Liver (tissue), 9 donors: ENCODE results near the gene CDK5R2. TPM values are rescaled to one million over a fixed set of nuclear protein-coding genes. Genes with fewer than 3 reads are reported as not detected.

Experiments used
- DNase-seq: peaks from one replicate; pipeline ENCODE4 v3.0.0-alpha.2; 2017; ENCODE audit warnings: low spot score
- H3K27ac ChIP-seq, 2 donors: one replicate each; pipeline ENCODE4 v1.7.0; 2013; ENCODE audit warnings: inconsistent platforms in 2 of 2, low read length in 2 of 2, control low read depth in 1 of 2, low read depth in 1 of 2, mild to moderate bottlenecking in 1 of 2
- H3K27me3 ChIP-seq, 4 donors: one replicate each; pipeline versions ENCODE4 v1.6.1 to v1.7.0; 2013; ENCODE audit warnings: low read length in 3 of 4, inconsistent platforms in 1 of 4, mild to moderate bottlenecking in 1 of 4, moderate library complexity in 1 of 4; ENCODE audit not compliant: control insufficient read depth in 4 of 4, insufficient read depth in 4 of 4
- H3K36me3 ChIP-seq, 4 donors: one replicate each; pipeline versions ENCODE4 v1.6.1 to v1.7.0; 2013; ENCODE audit warnings: low read length in 3 of 4, mild to moderate bottlenecking in 3 of 4, low read depth in 1 of 4, moderate library complexity in 1 of 4; ENCODE audit not compliant: control insufficient read depth in 4 of 4, insufficient read depth in 3 of 4
- H3K4me1 ChIP-seq, 4 donors: one replicate each; pipeline versions ENCODE4 v1.6.1 to v1.7.0; 2013; ENCODE audit warnings: low read length in 3 of 4, mild to moderate bottlenecking in 3 of 4, moderate library complexity in 1 of 4; ENCODE audit not compliant: control insufficient read depth in 4 of 4, insufficient read depth in 4 of 4
- H3K4me3 ChIP-seq, 3 donors: one replicate each; pipeline versions ENCODE4 v1.6.1 to v1.7.0; 2013; ENCODE audit warnings: low read length in 3 of 3, control low read depth in 1 of 3, low read depth in 1 of 3, mild to moderate bottlenecking in 1 of 3
- H3K9ac ChIP-seq, 2 donors: one replicate each; pipeline ENCODE4 v1.7.0; 2013; ENCODE audit warnings: low read length in 2 of 2, mild to moderate bottlenecking in 2 of 2, moderate library complexity in 2 of 2, control low read depth in 1 of 2, low read depth in 1 of 2
- H3K9me3 ChIP-seq, 4 donors: one replicate each; pipeline versions ENCODE4 v1.6.1 to v1.7.0; 2013; ENCODE audit warnings: low read length in 3 of 4; ENCODE audit not compliant: control insufficient read depth in 4 of 4
- ATF3 ChIP-seq: IDR thresholded peaks from 2 replicates; pipeline ENCODE4 v1.6.1; 2016; ENCODE audit warnings: antibody characterized with exemption
- CTCF ChIP-seq: fragments of 150-350 bp; IDR thresholded peaks from 2 replicates; pipeline ENCODE4 v1.5.1; 2017; ENCODE audit warnings: improper control_type of control experiment, low read depth, low read length; ENCODE audit not compliant: missing input control
- EGR1 ChIP-seq, 2 donors: IDR thresholded peaks; 2 replicates each; pipeline ENCODE4 v1.6.1; 2016 to 2018; ENCODE audit warnings: antibody characterized with exemption in 2 of 2, low read depth in 2 of 2
- FOXA1 ChIP-seq: IDR thresholded peaks from 2 replicates; pipeline ENCODE4 v1.6.1; 2016; ENCODE audit warnings: antibody characterized with exemption
- FOXA2 ChIP-seq: IDR thresholded peaks from 2 replicates; pipeline ENCODE4 v1.6.1; 2016; ENCODE audit warnings: antibody characterized with exemption
- GABPA ChIP-seq, 2 donors: IDR thresholded peaks in 1 of 2; conservative IDR thresholded peaks in 1 of 2; 2 replicates each; pipeline ENCODE4 v1.6.1; 2016; ENCODE audit warnings: antibody characterized with exemption in 2 of 2, mild to moderate bottlenecking in 1 of 2, moderate library complexity in 1 of 2
- HNF4A ChIP-seq, 2 donors: conservative IDR thresholded peaks; 2 replicates each; pipeline ENCODE4 v1.6.1; 2016; ENCODE audit warnings: antibody characterized with exemption in 2 of 2, mild to moderate bottlenecking in 2 of 2
- HNF4G ChIP-seq: IDR thresholded peaks from 2 replicates; pipeline ENCODE4 v1.6.1; 2016; ENCODE audit warnings: antibody characterized with exemption
- JUND ChIP-seq, 2 donors: IDR thresholded peaks; 2 replicates each; pipeline ENCODE4 v1.6.1; 2016; ENCODE audit warnings: antibody characterized with exemption in 2 of 2
- MAX ChIP-seq: IDR thresholded peaks from 2 replicates; pipeline ENCODE4 v1.6.1; 2016; ENCODE audit warnings: antibody characterized with exemption
- NR2F2 ChIP-seq: IDR thresholded peaks from 2 replicates; pipeline ENCODE4 v1.6.1; 2016; ENCODE audit warnings: antibody characterized with exemption
- RAD21 ChIP-seq, 2 donors: IDR thresholded peaks; 2 replicates each; pipeline ENCODE4 v1.6.1; 2016; ENCODE audit warnings: antibody characterized with exemption in 2 of 2, mild to moderate bottlenecking in 2 of 2
- REST ChIP-seq: IDR thresholded peaks from 2 replicates; pipeline ENCODE4 v1.6.1; 2016; ENCODE audit warnings: antibody characterized with exemption, mild to moderate bottlenecking
- RXRA ChIP-seq, 2 donors: IDR thresholded peaks; 2 replicates each; pipeline ENCODE4 v1.6.1; 2017 to 2018; ENCODE audit warnings: antibody characterized with exemption in 2 of 2, mild to moderate bottlenecking in 1 of 2
- SP1 ChIP-seq: IDR thresholded peaks from 2 replicates; pipeline ENCODE4 v1.6.1; 2018; ENCODE audit warnings: antibody characterized with exemption, mild to moderate bottlenecking
- TAF1 ChIP-seq: conservative IDR thresholded peaks from 2 replicates; pipeline ENCODE4 v1.6.1; 2016; ENCODE audit warnings: antibody characterized with exemption, mild to moderate bottlenecking
- YY1 ChIP-seq: IDR thresholded peaks from 2 replicates; pipeline ENCODE4 v1.6.1; 2016; ENCODE audit warnings: antibody characterized with exemption, mild to moderate bottlenecking
- ZBTB33 ChIP-seq: IDR thresholded peaks from 2 replicates; pipeline ENCODE4 v1.6.1; 2016; ENCODE audit warnings: antibody characterized with exemption
- WGBS: extraction: QIAGEN DNeasy Blood & Tissue Kit; methylation state at CpG from one replicate; pipeline ENCODE4 v1.1.7; 2013; 5-methylcytosine and 5-hydroxymethylcytosine counted together
- polyA plus RNA-seq, 2 donors: library from polyadenylated mRNA; stranded (reverse) in 1 of 2; unstranded in 1 of 2; fragments of 200-250 nt in 1 of 2; fragments of >200 nt in 1 of 2; fragmentation: Nextera tagmentation in 1 of 2; extraction: Ambion mirVana in 1 of 2; gene quantifications; one replicate each; pipeline versions ENCODE4 v1.2.1 to v1.2.3, GENCODE V29; 2013 to 2015
- total RNA-seq, 2 donors: library from RNA; depleted of rRNA; stranded (reverse); fragments of >200 nt; gene quantifications; one replicate each; pipeline ENCODE4 v1.2.3, GENCODE V29; 2014
- donor health status: healthy.
- donor health status: healthy.
- donor health status: healthy.
- donor health status: healthy.
- donor health status: healthy.

The CDK5R2 gene
- total and polyA plus RNA-seq, 4 donors: not detected

- H3K27ac ChIP-seq: no peak overlapping the region
- no peaks in the 10 kb centered on the region for H3K9me3 ChIP-seq
- 69% methylated on average over 4 of the region's 4 CpGs for WGBS
- H3K4me3 ChIP-seq: no peak overlapping the region
- no peak for DNase-seq
- H3K27me3 ChIP-seq: peaks cover 0 to 25% (median 0%) of the 10 kb centered on the region in 4 donors
- H3K9ac ChIP-seq: no peak overlapping the region
- H3K4me1 ChIP-seq: peaks cover 0 to 7% (median 3%) of the 10 kb centered on the region in 4 donors
- no peaks in the 10 kb centered on the region for H3K36me3 ChIP-seq
- TF ChIP-seq SP1 (no peak), CTCF (no peak), NR2F2 (no peak), REST (no peak), EGR1 (IDR thresholded peaks at IDR 0.05; ENCODE audit: low read depth in 2 of 2) (no peak), JUND (IDR thresholded peaks at IDR 0.05) (no peak)
These were observed 15.8 kb downstream of the CDK5R2 start for GRCh38 chr2:218975060-218975777.

GRCh38 chr2:218979846-218980734 is 20.6 kb downstream of the CDK5R2 start:
- TF ChIP-seq FOXA2: no peak
- no peak for TF ChIP-seq JUND (IDR thresholded peaks at IDR 0.05)
- TF ChIP-seq HNF4G: no peak
- TF ChIP-seq ATF3: no peak
- TF ChIP-seq TAF1: no peak
- TF ChIP-seq EGR1 (IDR thresholded peaks at IDR 0.05; ENCODE audit: low read depth in 2 of 2): no peak
- no peak for TF ChIP-seq RXRA (IDR thresholded peaks at IDR 0.05)
- peak; percentile 81 to 85 for TF ChIP-seq RAD21 (IDR thresholded peaks at IDR 0.05)
- no peak for TF ChIP-seq MAX
- TF ChIP-seq CTCF: peak; percentile 78
- peak in 1 of 2 donors; percentile 23 for TF ChIP-seq HNF4A (conservative IDR thresholded peaks at IDR 0.05)
- TF ChIP-seq GABPA (IDR thresholded peaks at IDR 0.05 in 1 of 2, conservative IDR thresholded peaks at IDR 0.05 in 1 of 2): no peak
- TF ChIP-seq FOXA1: no peak
- TF ChIP-seq ZBTB33: no peak
- TF ChIP-seq YY1: no peak
- no peak for TF ChIP-seq NR2F2
- Histone ChIP-seq H3K9ac (no peak overlapping the region), H3K27me3 (peaks cover 7 to 18% (median 12%) of the 10 kb centered on the region in 4 donors), H3K36me3 (no peaks in the 10 kb centered on the region), H3K9me3 (no peaks in the 10 kb centered on the region), H3K4me1 (peaks cover 5 to 30% (median 16%) of the 10 kb centered on the region in 4 donors), H3K27ac (no peak overlapping the region), H3K4me3 (no peak overlapping the region)
- DNase-seq: peak; percentile 78
- WGBS: 5% methylated on average over 39 of the region's 39 CpGs
